DMS114 treated with DMSO at 0.1 percent for 48 hours (cell line): ENCODE data around the gene NOP53.
"Not testable (repeated sequence)": the region's sequence is repeated elsewhere in the genome, so short reads cannot be mapped to it uniquely, and the experiment has no call there.

Source experiments
- DNase-seq: peaks from one replicate; lab custom pipeline; 2025; ENCODE audit not compliant: unreplicated experiment; lab: John Stamatoyannopoulos, UW

Gene NOP53

DNA sequence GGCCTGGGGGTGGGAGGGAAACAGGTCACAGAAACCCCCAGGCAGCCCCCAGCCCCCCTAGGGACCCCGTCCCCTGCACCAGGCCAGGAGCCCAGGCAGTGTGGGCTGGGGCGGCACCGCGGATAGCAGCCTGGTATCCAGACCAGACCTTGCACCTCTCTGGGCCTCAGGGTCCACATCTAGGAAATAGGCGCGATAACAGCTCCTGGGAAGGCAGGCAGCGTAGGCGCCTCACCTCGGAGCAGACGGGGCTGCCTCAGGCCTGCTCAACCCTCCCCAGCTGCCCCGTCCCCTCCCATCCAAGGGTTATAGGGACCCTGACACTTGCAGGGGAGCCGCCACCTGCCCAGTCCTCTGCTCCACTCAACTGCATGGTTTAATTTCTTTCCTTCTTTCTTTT is 58.3 kb downstream of the NOP53 start:
- not testable (repeated sequence) for DNase-seq

DNA sequence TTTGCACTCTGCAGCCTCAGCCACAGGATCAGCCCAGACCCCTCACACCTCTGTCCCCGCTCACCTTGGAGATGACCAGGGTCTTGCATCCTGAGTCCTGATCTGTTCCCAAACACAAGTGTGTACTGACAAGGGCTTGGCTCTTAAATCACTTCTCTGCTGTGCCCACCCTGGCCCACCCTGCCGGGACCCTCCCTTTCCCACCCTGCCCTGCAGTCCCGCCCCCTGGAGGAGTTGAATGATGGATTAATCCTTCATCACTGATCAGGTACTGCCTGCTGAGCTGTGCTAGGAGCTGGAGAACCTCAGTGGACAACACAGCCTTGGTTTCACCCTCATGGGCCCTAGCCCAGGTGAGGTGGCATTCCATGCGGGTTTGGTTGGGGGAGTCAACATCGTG is 59.1 kb downstream of the NOP53 start, which contains the start of gene TPRX1:
Gene TPRX1 (minus strand): TSS at position 101 of the 400 bp plus-strand sequence. CDS start 12 bp downstream, at position 89.
- not testable (repeated sequence) for DNase-seq

DNA sequence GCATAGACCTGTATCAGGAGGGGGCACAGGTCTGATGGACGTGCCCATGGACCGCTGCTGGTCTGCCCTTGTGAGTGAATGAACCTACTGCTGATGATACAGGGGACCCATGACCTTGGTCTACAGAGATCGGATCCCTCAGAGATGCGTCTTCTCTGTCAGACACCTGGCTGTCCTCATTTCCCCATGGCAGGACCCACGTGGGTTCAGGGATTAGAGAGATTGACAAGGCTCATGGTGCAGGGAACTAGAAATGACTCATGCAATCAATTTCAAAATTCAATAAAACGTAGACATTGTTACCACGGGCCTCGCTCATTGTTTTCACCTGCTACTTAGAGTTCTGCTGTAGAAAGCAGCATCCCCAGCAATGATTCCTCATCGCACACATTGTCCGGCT is 60.0 kb downstream of the NOP53 start:
- no peak for DNase-seq

DNA sequence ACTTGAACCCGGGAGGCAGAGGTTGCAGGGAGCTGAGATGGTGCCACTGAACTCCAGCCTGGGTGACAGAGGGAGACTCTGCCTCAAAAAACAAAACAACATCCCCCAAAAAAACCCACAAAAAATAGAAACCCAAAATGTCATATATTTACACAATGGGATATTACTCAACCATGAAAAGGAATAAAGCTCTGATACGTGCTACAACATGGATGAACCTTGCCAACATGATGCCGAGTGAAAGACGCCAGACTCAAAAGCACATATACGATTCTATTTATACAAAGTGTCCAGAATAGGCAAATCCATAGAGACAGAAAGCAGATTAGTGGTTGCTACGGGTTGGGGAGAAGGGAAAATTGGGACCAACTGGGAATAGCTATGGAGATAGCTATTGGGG is 61.1 kb downstream of the NOP53 start:
- no peak for DNase-seq
